ENCODE data around the gene EFCC1.
"Not testable (repeated sequence)": the region's sequence is repeated elsewhere in the genome, so short reads cannot be mapped to it uniquely, and the experiment has no call there.

The EFCC1 gene

GRCh38 chr3:129085165-129085715 lies 84.1 kb downstream of the EFCC1 start:
- no peak for DNase-seq

- no peak for DNase-seq
These were observed 84.7 kb downstream of the EFCC1 start for GRCh38 chr3:129085818-129086217.

- DNase-seq = no peak
These were observed 86.1 kb downstream of the EFCC1 start for GRCh38 chr3:129087138-129087702.

- not testable (repeated sequence) for DNase-seq
These were observed 86.8 kb downstream of the EFCC1 start for GRCh38 chr3:129087904-129088303.

- not testable (repeated sequence) for DNase-seq
These were observed 87.2 kb downstream of the EFCC1 start for GRCh38 chr3:129088312-129088711.

Data from activated CD8-positive, alpha-beta memory T cell treated with anti-CD3 and anti-CD28 coated beads, Interleukin-2, amount 50 U/mL, for 48 hours (primary cell).